Measurements from ENCODE around the gene SELENOS.

SELENOS gene

GRCh38 chr15:101242160-101242998, 34.9 kb downstream of the SELENOS start:
- TF ChIP-seq, protein P1, sequence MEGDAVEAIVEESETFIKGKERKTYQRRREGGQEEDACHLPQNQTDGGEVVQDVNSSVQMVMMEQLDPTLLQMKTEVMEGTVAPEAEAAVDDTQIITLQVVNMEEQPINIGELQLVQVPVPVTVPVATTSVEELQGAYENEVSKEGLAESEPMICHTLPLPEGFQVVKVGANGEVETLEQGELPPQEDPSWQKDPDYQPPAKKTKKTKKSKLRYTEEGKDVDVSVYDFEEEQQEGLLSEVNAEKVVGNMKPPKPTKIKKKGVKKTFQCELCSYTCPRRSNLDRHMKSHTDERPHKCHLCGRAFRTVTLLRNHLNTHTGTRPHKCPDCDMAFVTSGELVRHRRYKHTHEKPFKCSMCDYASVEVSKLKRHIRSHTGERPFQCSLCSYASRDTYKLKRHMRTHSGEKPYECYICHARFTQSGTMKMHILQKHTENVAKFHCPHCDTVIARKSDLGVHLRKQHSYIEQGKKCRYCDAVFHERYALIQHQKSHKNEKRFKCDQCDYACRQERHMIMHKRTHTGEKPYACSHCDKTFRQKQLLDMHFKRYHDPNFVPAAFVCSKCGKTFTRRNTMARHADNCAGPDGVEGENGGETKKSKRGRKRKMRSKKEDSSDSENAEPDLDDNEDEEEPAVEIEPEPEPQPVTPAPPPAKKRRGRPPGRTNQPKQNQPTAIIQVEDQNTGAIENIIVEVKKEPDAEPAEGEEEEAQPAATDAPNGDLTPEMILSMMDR (conservative IDR thresholded peaks at IDR 0.05; ENCODE audit: low read depth, low read length) = no peak
- no peak overlapping the region for H3K4me3 ChIP-seq (ENCODE audit: low read length)
- no peak for DNase-seq (ENCODE audit: low read depth)

GRCh38 chr15:101240358-101240757, 36.9 kb downstream of the SELENOS start:
- H3K4me3 ChIP-seq (ENCODE audit: low read length) = no peak overlapping the region
- no peak for DNase-seq (ENCODE audit: low read depth)
- TF ChIP-seq, protein P1 (conservative IDR thresholded peaks at IDR 0.05; ENCODE audit: low read depth, low read length) = no peak

DNA sequence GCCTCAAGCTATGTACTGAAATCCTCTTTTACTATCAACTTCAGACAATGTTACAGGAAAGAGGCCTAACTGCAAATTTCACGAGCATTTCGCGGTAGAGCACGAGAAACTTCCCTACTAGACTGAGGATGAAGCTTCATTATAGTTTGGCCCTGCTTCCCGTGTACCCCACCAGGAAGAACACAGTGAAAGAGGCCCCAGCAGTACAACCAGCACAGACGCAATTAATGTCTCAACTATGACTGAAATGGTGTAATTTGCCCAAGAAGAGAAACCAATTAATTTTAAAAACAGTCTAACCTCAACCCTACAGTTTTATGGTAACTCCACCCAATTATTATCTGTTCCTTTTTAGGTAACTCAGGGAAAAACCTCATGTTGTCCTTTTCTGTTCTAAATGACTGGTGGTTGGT, 37.6 kb downstream of the SELENOS start:
- TF ChIP-seq, protein P1 (conservative IDR thresholded peaks at IDR 0.05; ENCODE audit: low read depth, low read length) = no peak
- no peak overlapping the region for H3K4me3 ChIP-seq (ENCODE audit: low read length)
- DNase-seq (ENCODE audit: low read depth) = no peak

- H3K4me3 ChIP-seq (ENCODE audit: low read length) = no peak overlapping the region
- TF ChIP-seq, protein P1 (conservative IDR thresholded peaks at IDR 0.05; ENCODE audit: low read depth, low read length) = no peak
- DNase-seq (ENCODE audit: low read depth) = no peak
Measured at GRCh38 chr15:101237251-101237650, 40.0 kb downstream of the SELENOS start.

GRCh38 chr15:101233651-101234280, 43.5 kb downstream of the SELENOS start:
- no peak overlapping the region for H3K4me3 ChIP-seq (ENCODE audit: low read length)
- DNase-seq (ENCODE audit: low read depth) = no peak
- TF ChIP-seq, protein P1 (conservative IDR thresholded peaks at IDR 0.05; ENCODE audit: low read depth, low read length) = no peak

DNA sequence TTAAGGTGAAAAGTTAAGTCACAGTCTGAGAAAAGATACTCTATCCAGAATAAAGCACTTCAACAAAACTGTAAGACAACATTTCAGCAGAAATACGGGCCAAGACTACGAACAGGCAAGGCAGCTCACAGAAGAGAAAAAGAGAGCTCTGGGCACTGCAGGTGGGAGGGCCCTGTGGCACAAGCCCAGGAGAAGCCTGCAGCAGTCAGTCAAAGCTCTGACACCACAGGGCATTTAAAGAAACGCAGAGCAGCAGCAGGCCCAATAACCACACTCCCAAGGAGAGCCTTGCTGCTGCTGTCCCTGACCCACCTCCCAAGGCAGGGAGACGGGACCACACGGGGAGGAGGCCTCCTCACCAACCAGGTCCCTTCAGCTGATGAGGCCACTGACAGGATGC, 44.6 kb downstream of the SELENOS start:
- DNase-seq (ENCODE audit: low read depth) = no peak
- TF ChIP-seq, protein P1 (conservative IDR thresholded peaks at IDR 0.05; ENCODE audit: low read depth, low read length) = no peak

GRCh38 chr15:101228313-101228712, 49.0 kb downstream of the SELENOS start:
- DNase-seq (ENCODE audit: low read depth) = no peak
- TF ChIP-seq, protein P1 (conservative IDR thresholded peaks at IDR 0.05; ENCODE audit: low read depth, low read length) = no peak
- H3K4me3 ChIP-seq (ENCODE audit: low read length) = no peak overlapping the region

More for the DNA sequence above, 44.6 kb downstream of the SELENOS start:
- no peak overlapping the region for H3K4me3 ChIP-seq (ENCODE audit: low read length)

Data from retinal pigment epithelial cell (primary cell).